GM18951 (cell line): ENCODE data around the gene WDFY4.

Source experiments
- POLR2A ChIP-seq: IDR thresholded peaks from 4 replicates; pipeline ENCODE4 v1.6.1; 2011; ENCODE audit warnings: mild to moderate bottlenecking; ENCODE audit not compliant: insufficient read length, insufficient read depth; ENCODE audit errors: extremely low read depth
- in situ Hi-C: fragments of 300-500 bp; cut with MboI; formaldehyde crosslinking; loops from one replicate; pipeline ENCODE4 v1.12.0; 2022; ENCODE audit warnings: low sequenced_read_pairs, mixed read lengths, inconsistent platforms; ENCODE audit not compliant: unreplicated experiment

WDFY4 gene

DNA sequence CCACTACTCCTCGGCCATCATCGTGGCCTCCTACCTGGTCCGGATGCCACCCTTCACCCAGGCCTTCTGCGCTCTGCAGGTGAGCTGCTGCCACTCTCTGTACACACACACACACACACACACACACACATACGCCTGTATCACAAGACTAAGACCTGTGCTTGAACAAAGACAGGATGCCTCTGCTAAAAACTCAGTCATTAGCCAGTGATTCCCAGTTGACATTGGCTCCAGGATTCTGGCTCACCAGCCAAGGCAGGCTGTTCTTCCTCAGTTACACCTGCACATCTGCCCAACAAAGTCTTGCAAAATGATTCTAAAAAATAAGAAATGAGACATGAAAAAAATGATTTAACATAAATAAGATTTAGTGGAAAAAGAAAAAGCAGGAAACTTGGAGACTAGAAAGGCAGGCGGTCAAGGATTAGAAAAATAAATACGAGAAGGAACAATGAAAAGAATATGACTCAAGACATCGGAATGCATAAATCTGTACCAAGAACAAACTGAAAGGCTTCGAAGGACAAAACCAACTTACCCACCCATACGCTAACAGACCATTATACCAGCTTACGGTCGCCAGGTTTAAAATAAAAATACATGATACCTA lies 262.3 kb downstream of the WDFY4 start:
- in situ Hi-C loops = no loop called here
- TF ChIP-seq POLR2A = no peak

DNA sequence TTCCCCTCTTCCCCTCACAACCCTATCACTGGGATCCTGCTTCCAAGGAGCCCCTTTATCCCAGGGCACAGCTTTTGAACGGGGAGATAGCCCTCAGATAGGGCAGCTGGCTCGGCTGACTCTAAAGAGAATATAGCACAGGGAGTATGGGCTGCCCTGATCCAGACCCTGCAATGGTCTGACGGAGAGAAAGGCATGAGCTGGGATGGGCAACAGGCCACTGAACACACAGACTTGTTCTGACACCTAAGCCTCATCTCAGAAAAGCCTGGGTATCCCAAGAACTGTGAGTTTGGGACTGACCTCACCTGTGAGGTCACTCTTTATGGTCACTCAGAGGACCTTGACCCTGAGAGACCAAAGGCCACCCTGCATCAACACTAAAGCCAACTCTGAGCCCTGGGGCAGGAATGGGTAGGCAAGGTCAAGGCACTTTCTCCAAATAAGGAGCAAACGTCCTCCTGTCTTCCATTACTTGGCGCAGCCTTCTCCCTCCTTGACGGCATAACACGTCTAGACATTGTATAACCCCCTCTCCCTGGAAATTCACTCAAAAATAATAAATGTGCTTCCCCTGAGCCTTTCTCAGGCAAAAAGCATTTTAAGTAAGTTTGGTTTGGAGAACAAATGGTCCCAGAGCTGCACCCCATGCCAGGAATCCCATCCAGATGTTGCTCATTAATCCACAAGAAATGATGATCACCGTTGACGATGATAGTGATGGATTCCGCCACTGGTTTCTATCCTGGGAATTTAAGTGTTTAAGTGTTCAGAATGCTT lies 263.2 kb downstream of the WDFY4 start:
- in situ Hi-C loops = no loop called here
- TF ChIP-seq POLR2A = no peak

DNA sequence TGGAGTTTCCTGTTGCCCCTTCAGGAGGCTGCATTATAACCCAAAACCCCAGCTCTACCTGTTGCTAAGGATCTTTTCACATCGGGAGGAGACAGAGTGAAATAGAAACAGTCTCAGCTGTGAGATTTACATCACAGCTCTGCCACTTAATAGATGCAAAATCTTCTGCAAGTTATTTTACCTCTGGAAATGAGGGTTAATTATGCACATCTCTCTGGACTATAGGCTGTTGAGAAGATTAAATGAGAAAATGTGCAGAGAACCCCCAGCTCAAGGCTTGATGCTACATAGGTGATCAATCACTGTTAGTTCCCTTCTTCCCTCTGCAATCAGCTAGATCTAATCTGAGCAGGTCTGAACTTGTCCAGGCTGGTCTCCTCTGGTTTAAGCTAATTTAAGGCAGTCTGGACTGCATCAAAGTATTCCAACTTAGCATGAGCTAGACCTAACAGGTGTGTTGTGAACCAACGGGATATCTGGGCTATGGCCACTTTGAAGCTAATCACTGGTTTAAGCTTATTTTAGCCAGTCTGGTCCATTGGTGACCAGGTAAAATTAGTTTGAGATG lies 263.9 kb downstream of the WDFY4 start:
- no peak for TF ChIP-seq POLR2A
- in situ Hi-C loops = no loop called here

DNA sequence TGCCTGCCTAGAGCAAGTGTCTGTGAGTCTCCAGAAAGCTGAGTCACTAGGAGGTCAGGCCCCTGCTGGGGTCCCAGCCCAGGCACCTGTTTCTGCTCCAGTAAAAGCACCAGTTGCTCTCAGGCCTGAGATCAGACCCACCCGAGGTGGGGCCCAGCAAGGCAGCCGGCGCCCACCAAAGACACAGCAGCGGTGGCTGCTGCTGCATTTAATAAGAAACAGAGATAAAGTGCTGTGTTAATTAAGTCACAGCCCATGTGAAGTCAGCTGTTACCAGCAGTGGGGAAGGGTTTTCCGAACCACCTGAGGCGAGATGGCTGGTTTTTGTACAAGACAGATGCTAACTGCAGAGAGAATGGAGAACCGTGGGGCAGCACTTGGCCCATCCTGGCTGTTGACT lies 267.0 kb downstream of the WDFY4 start:
- in situ Hi-C loops = no loop called here
- TF ChIP-seq POLR2A = no peak

DNA sequence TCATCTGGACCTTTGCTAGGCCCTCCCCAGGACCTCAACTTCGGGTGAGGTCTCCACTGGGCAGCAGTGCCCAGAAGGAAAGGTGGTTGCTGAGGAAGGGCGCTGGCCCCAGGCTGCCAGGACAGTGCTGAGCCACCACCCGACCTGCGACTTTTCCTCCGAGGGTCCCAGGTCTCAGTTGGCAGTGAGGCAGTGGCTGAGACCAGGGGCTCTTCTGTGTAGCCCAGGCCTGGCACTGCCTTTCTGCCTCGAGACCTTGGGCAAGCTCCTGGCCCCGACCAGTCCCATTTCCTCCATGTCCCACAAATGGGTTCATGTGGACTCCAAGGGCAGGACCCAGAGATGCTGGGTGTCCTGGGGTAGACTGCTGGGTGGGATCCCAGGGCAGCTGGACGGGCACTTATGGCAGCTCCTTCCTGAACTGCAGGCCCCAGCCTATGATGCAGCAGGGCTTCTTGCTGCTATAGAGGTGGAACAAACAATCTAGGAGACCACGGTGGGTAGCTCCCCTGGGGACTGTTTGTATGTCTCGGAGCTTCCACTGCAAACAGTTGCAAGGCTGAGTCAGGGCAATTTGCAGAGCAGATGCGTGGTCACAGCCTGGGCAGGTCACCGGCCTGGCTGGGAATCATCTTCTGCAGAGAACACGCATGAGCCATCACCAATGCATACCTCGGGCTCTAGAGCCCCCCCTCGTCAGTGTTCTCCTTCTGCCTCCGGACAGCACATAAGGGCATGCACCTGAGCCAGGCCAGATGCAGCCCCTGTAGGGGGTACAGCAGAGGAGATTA lies 272.9 kb downstream of the WDFY4 start:
- in situ Hi-C loops = no loop called here
- TF ChIP-seq POLR2A = no peak

DNA sequence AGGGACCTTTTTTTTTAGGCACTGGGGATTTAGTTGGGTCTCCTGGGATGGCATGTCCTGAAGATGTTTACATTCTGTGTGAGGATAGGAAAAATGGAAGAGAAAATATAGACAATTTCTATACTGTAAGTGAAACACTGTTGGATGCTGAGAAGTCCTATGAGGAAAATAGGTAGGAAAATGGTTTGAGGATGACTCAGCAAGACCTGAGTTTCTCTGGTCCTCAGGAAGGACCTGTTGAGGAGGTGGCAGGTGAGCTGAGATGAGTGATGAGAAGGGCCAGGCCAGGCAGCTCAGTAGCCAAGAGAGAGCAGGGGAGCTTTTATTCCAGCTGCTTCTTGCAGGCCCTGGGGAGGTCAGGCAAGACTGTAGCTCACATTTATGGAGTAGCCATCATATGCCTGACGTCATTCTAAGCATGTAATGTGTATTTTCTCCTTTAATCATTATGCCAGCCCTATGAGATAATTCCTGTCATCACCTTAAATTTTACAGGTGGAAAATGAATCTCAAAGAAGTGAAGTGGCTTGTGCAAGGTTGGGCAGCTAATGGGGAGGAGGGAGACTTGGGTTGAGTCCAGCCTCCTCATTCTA lies 274.0 kb downstream of the WDFY4 start:
- in situ Hi-C loops = no loop called here
- TF ChIP-seq POLR2A = no peak

DNA sequence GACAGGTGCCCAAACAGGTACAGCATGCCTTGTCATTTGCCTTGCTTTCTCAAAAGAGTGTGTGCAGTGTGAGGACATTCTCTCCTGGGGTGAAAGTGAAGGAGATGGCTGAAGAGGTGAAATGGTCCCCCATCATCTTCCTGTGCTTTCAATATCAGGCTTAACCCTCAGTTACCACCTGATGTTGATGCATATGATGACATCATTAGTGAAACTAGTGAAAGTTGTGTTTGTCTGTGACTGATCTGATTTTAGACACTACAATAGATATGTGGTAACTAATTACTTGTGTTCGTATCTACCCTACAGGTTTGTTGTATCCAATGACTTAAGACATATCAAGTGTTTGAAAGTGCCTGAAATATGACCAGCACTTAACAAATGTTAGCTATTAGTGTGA lies 279.4 kb downstream of the WDFY4 start:
- TF ChIP-seq POLR2A = no peak
- in situ Hi-C loops = no loop called here

DNA sequence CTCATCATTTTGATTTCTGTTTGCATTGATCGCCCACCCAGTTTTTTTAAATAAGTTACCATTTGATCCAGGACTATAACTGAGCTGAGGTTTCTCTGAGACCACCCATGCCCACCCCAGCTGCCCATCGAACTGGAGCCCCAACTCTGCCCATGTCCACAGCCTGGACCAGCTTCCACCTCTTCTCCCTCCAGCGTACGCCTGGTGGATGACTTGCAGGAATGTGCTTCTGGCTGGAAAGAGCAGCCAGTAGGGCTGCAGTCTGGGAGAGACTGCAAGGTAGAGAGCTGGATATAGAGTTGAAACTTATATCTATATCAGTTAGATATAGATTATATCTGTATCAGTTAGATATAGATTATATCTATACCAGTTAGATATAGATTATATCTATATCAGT lies 280.8 kb downstream of the WDFY4 start:
- TF ChIP-seq POLR2A = no peak
- in situ Hi-C loops = no loop called here

DNA sequence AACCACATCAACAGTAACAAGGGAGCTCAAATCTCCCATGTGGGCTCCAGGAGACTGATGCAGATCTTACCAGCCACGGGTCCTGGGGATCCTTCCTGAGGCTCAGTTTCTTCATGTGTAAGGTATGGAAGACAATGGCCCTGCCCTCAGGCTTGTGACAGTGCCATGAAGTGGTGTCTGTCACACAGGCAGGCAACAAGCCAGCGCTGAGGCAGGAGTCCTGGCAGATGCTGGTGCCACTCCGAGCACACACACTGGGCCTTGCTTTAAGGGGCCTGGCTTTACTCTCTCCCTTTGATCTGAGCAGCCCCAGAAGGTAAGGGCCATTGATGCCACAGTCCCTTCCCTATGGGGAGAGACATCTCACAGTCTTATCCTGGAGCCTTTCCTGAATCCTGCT lies 283.4 kb downstream of the WDFY4 start:
- in situ Hi-C loops = no loop called here
- TF ChIP-seq POLR2A = no peak

DNA sequence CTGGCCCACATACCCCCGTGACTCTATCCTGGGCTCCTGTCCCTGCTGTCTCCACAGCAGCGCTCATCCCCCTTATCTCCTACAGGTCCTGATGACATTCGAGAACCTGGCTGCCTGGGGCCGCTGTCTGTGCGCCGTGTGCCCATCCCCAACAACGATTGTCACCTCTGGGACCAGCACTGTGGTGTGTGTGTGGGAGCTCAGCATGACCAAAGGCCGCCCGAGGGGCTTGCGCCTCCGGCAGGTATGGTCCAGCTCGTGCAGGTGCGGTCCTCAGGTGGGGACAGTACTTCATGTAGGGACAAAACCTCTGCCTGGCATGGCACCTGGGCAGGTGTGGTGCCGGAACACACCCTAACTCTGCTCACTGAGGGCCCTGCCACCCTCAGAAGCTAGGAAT lies 285.4 kb downstream of the WDFY4 start:
- in situ Hi-C loops = loop anchor here (10.0 kb wide), 1 partner anchor 545 kb away; no protein-coding TSS in a partner anchor
- TF ChIP-seq POLR2A = no peak

DNA sequence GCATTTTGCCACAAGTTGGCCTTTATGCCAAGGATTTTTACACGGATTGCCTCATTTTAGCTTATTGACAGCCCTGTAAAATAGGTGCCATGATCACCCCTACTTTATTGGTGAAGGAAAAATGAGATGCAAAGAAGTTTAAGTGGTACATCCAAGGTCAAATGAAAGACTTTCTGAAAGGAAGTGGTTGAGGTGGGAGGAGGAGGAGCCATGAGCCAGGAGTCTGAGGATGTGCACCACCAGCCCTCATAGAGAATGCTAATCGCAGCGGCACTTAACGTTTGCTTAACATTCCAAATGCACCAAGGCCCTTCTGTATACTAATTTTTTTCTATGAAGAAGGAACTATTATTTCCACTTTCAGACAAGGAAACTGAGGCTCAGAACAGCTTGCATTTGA lies 286.0 kb downstream of the WDFY4 start:
- in situ Hi-C loops = loop anchor here (10.0 kb wide), 1 partner anchor 544 kb away; no protein-coding TSS in a partner anchor
- TF ChIP-seq POLR2A = no peak

DNA sequence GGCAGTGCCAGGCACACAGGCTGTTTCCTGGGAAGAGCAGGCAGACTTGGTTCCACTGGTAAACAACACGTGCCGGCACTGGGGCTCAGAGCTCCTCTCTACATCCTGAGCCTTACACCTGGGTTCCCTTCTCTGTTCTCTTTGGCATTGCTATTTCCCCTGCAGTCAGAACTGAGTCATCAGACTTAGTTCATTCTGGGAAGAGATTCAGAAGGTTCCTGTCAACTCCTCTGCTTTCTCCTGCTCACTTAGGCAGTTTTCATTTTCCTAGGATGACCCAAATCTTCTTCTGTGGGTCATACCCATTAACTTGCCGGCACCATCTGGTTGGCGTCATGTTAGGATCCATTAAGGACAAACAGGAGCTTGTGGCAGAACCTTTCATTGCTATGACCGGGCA lies 288.4 kb downstream of the WDFY4 start:
- TF ChIP-seq POLR2A = no peak
- in situ Hi-C loops = loop anchor here (10.0 kb wide), 1 partner anchor 542 kb away; no protein-coding TSS in a partner anchor

DNA sequence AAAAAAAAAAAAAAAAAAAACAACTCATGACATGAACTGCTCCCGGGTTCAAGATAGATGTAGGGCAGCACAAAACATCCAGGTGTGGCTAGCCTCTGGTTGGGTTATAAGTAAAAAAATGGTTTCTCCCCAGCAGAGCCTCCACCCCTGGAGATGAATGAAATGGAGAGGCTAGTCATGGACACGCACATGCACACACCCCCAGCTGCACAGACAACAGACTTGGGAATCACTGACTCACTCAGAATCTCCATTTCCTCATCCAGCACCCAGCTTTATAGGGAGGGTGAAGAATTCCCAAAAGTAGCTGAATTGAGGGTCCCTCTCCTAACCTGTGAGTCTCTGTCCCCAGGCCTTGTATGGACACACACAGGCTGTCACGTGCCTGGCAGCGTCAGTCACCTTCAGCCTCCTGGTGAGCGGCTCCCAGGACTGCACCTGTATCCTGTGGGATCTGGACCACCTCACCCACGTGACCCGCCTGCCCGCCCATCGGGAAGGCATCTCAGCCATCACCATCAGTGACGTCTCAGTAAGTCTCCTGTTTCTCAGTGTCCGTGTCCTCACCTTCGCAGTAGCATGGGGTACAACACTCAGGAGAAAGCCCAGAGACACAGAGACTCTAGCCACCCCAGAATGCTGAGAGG lies 290.0 kb downstream of the WDFY4 start:
- in situ Hi-C loops = loop anchor here (10.0 kb wide), 1 partner anchor 540 kb away; no protein-coding TSS in a partner anchor
- TF ChIP-seq POLR2A = no peak

DNA sequence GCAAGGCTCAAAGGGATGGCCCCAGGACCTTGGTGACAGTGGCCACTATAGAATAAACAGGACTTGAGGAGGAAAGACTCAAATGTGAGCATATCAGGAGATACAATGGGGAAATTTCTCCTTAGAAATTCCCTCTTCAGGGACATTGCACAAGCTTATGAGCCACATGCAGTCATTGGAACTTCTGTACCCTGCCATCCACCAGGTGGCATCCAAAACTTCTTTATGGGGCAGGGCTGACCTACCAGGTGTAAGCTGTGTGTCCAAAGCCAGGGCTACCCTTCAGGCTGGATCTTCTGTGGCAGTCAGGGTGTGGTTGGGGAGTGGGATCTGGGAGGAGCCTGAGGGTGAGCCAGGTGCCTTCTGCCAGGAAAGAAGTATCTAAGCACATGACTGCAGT lies 291.5 kb downstream of the WDFY4 start:
- no peak for TF ChIP-seq POLR2A
- in situ Hi-C loops = loop anchor here (10.0 kb wide), 1 partner anchor 539 kb away; no protein-coding TSS in a partner anchor
